WTC11 (cell line): Measurements from ENCODE around the gene TSPAN32.

Experiments used
- CREM ChIP-seq: sonication (generic); formaldehyde crosslinking; IDR thresholded peaks from 2 replicates; pipeline ENCODE4 v1.8.1; 2022; ENCODE audit warnings: mild to moderate bottlenecking, missing genetic modification reagents, moderate library complexity
- CTCF ChIP-seq: fragments of 200-600 bp; IDR thresholded peaks from 2 replicates; pipeline ENCODE4 v1.8.0; 2022; ENCODE audit warnings: antibody characterized with exemption
- E2F4 ChIP-seq: sonication (generic); formaldehyde crosslinking; IDR thresholded peaks from 2 replicates; pipeline ENCODE4 v1.8.1; 2022; ENCODE audit warnings: low read depth, mild to moderate bottlenecking, moderate library complexity, missing genetic modification reagents, borderline replicate concordance
- NFE2L1 ChIP-seq: sonication (generic); formaldehyde crosslinking; IDR thresholded peaks from 2 replicates; pipeline ENCODE4 v1.8.1; 2023; ENCODE audit warnings: missing genetic modification reagents
- NFYB ChIP-seq: sonication (generic); formaldehyde crosslinking; conservative IDR thresholded peaks from 2 replicates; pipeline ENCODE4 v1.8.0; 2022; ENCODE audit warnings: low read depth, missing genetic modification reagents
- TCF7 ChIP-seq: sonication (generic); formaldehyde crosslinking; IDR thresholded peaks from 2 replicates; pipeline ENCODE4 v1.8.0; 2022; ENCODE audit warnings: mild to moderate bottlenecking, low read depth, missing genetic modification reagents, moderate library complexity
- ZNF423 ChIP-seq: fragments of 250-450 bp; sonication (Bioruptor Pico); IDR thresholded peaks from 2 replicates; pipeline ENCODE4 v2.1.2; 2022; ENCODE audit warnings: mild to moderate bottlenecking, moderate library complexity
- TF ChIP-seq, protein P1 (sequence below): sonication (generic); formaldehyde crosslinking; IDR thresholded peaks from 2 replicates; pipeline ENCODE4 v1.8.0; 2022; ENCODE audit warnings: missing genetic modification reagents
- TF ChIP-seq, protein P2 (sequence below): sonication (generic); formaldehyde crosslinking; IDR thresholded peaks from 2 replicates; pipeline ENCODE4 v1.8.1; 2023; ENCODE audit warnings: mild to moderate bottlenecking, missing genetic modification reagents

DNA sequence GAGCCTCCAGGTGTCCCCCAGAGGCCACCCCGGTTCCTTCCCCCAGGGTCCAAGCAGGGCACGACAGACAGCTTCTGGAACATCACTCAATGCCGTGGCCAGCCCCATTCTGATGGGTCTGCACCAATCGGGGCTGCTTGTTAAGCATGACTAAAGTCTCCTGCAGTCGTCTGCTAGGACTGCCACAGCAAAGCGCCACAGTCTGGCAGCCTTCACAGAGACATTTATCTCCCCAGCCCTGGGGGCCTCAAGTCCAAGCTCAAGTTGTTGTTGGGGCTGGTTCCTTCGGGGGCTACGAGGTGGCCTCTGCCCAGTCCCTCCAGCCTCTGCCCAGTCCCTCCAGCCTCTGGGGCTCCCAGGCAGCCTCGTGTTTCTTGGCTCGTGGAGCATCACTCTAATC is 61.3 kb downstream of the TSPAN32 start:
- TF ChIP-seq TCF7 (CRISPR knock-in tag): no peak
- TF ChIP-seq CTCF: no peak
- no peak for TF ChIP-seq ZNF423 (CRISPR knock-in tag)
- no peak for TF ChIP-seq CREM (CRISPR knock-in tag)
- TF ChIP-seq, protein P1, sequence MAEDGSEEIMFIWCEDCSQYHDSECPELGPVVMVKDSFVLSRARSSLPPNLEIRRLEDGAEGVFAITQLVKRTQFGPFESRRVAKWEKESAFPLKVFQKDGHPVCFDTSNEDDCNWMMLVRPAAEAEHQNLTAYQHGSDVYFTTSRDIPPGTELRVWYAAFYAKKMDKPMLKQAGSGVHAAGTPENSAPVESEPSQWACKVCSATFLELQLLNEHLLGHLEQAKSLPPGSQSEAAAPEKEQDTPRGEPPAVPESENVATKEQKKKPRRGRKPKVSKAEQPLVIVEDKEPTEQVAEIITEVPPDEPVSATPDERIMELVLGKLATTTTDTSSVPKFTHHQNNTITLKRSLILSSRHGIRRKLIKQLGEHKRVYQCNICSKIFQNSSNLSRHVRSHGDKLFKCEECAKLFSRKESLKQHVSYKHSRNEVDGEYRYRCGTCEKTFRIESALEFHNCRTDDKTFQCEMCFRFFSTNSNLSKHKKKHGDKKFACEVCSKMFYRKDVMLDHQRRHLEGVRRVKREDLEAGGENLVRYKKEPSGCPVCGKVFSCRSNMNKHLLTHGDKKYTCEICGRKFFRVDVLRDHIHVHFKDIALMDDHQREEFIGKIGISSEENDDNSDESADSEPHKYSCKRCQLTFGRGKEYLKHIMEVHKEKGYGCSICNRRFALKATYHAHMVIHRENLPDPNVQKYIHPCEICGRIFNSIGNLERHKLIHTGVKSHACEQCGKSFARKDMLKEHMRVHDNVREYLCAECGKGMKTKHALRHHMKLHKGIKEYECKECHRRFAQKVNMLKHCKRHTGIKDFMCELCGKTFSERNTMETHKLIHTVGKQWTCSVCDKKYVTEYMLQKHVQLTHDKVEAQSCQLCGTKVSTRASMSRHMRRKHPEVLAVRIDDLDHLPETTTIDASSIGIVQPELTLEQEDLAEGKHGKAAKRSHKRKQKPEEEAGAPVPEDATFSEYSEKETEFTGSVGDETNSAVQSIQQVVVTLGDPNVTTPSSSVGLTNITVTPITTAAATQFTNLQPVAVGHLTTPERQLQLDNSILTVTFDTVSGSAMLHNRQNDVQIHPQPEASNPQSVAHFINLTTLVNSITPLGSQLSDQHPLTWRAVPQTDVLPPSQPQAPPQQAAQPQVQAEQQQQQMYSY: no peak
- TF ChIP-seq E2F4 (CRISPR knock-in tag): no peak
- TF ChIP-seq NFYB (CRISPR knock-in tag): no peak
- TF ChIP-seq NFE2L1 (CRISPR knock-in tag): no peak
- TF ChIP-seq, protein P2, sequence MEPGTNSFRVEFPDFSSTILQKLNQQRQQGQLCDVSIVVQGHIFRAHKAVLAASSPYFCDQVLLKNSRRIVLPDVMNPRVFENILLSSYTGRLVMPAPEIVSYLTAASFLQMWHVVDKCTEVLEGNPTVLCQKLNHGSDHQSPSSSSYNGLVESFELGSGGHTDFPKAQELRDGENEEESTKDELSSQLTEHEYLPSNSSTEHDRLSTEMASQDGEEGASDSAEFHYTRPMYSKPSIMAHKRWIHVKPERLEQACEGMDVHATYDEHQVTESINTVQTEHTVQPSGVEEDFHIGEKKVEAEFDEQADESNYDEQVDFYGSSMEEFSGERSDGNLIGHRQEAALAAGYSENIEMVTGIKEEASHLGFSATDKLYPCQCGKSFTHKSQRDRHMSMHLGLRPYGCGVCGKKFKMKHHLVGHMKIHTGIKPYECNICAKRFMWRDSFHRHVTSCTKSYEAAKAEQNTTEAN: no peak
